Measurements from ENCODE around the gene MAPK9.

Gene MAPK9

GRCh38 chr5:180222056-180222455 lies 69.8 kb downstream of the MAPK9 start:
- Histone ChIP-seq H2AFZ (ENCODE audit: insufficient read depth, low read length, poor library complexity) (no peak overlapping the region), H3K79me2 (ENCODE audit: control insufficient read depth, insufficient read depth, low read length, poor library complexity) (no peaks in the 10 kb centered on the region), H2BK120ac (ENCODE audit: insufficient read depth, low read length, poor library complexity) (no peak overlapping the region), H3K36me3 (ENCODE audit: control insufficient read depth in 1 of 2, insufficient read depth in 2 of 2, low read length in 2 of 2) (peaks cover 0 to 3% of the 10 kb centered on the region in 2 experiments), H3K4me3 (ENCODE audit: low read depth, low read length) (peak overlapping the region; percentile 5), H3K4me1 (ENCODE audit: control insufficient read depth in 1 of 2, insufficient read depth in 2 of 2, low read length in 2 of 2) (no peaks in the 10 kb centered on the region), H3K18ac (ENCODE audit: low read length) (no peak overlapping the region), H2AK5ac (ENCODE audit: low read length) (no peak overlapping the region), H3K27ac (ENCODE audit: low read depth, low read length) (no peak overlapping the region), H2BK12ac (ENCODE audit: low read length) (no peak overlapping the region), H4K91ac (ENCODE audit: low read depth, low read length) (no peak overlapping the region), H4K12ac (ENCODE audit: low read depth, low read length) (no peak overlapping the region), H3K23ac (ENCODE audit: low read length) (no peak overlapping the region), H4K8ac (ENCODE audit: low read depth, low read length) (no peak overlapping the region), H3K4me2 (ENCODE audit: low read length) (no peak overlapping the region), H3K4ac (ENCODE audit: low read depth, low read length) (no peak overlapping the region), H3K27me3 (ENCODE audit: insufficient read depth, low read length) (no peaks in the 10 kb centered on the region), H3K9me3 (ENCODE audit: insufficient read depth, low read depth, low read length) (peaks cover 13% of the 10 kb centered on the region), H3K9ac (ENCODE audit: low read length) (no peak overlapping the region), H2BK5ac (ENCODE audit: low read depth, low read length, poor library complexity) (no peak overlapping the region), H3K14ac (ENCODE audit: low read length) (no peak overlapping the region), H3K79me1 (ENCODE audit: low read length) (no peaks in the 10 kb centered on the region)
- no CpG with 5 or more reads among the region's 11 CpGs for WGBS (ENCODE audit: extremely low coverage, insufficient coverage, insufficient read length)
- DNase-seq: no peak

- no peak overlapping the region for H3K4me3 ChIP-seq (ENCODE audit: low read depth, low read length)
These were observed 74.1 kb downstream of the MAPK9 start for GRCh38 chr5:180217797-180218196.

GRCh38 chr5:180216646-180217171 lies 75.2 kb downstream of the MAPK9 start:
- H3K4me3 ChIP-seq (ENCODE audit: low read depth, low read length): no peak overlapping the region
- no peaks in the 10 kb centered on the region for H3K27me3 ChIP-seq (ENCODE audit: insufficient read depth, low read length)
- no peak overlapping the region for H4K12ac ChIP-seq (ENCODE audit: low read depth, low read length)
- no peak overlapping the region for H3K18ac ChIP-seq (ENCODE audit: low read length)
- no peak overlapping the region for H3K4ac ChIP-seq (ENCODE audit: low read depth, low read length)
- DNase-seq: no peak
- H3K9ac ChIP-seq (ENCODE audit: low read length): no peak overlapping the region
- H3K23ac ChIP-seq (ENCODE audit: low read length): no peak overlapping the region
- no peak overlapping the region for H2AFZ ChIP-seq (ENCODE audit: insufficient read depth, low read length, poor library complexity)
- WGBS (ENCODE audit: extremely low coverage, insufficient coverage, insufficient read length): no CpG with 5 or more reads among the region's 15 CpGs
- H2BK12ac ChIP-seq (ENCODE audit: low read length): no peak overlapping the region
- H3K14ac ChIP-seq (ENCODE audit: low read length): no peak overlapping the region
- H4K8ac ChIP-seq (ENCODE audit: low read depth, low read length): no peak overlapping the region
- no peaks in the 10 kb centered on the region for H3K79me1 ChIP-seq (ENCODE audit: low read length)
- no peak overlapping the region for H3K27ac ChIP-seq (ENCODE audit: low read depth, low read length)
- no peaks in the 10 kb centered on the region for H3K36me3 ChIP-seq (ENCODE audit: control insufficient read depth in 1 of 2, insufficient read depth in 2 of 2, low read length in 2 of 2)
- H4K91ac ChIP-seq (ENCODE audit: low read depth, low read length): no peak overlapping the region
- H3K4me1 ChIP-seq (ENCODE audit: control insufficient read depth in 1 of 2, insufficient read depth in 2 of 2, low read length in 2 of 2): no peaks in the 10 kb centered on the region
- H3K79me2 ChIP-seq (ENCODE audit: control insufficient read depth, insufficient read depth, low read length, poor library complexity): no peaks in the 10 kb centered on the region
- H3K9me3 ChIP-seq (ENCODE audit: insufficient read depth, low read depth, low read length): peaks cover 17% of the 10 kb centered on the region
- no peak overlapping the region for H3K4me2 ChIP-seq (ENCODE audit: low read length)
- H2BK120ac ChIP-seq (ENCODE audit: insufficient read depth, low read length, poor library complexity): no peak overlapping the region
- no peak overlapping the region for H2BK5ac ChIP-seq (ENCODE audit: low read depth, low read length, poor library complexity)
- H2AK5ac ChIP-seq (ENCODE audit: low read length): no peak overlapping the region

More at GRCh38 chr5:180217797-180218196, 74.1 kb downstream of the MAPK9 start:
- Histone ChIP-seq H3K36me3 (ENCODE audit: control insufficient read depth in 1 of 2, insufficient read depth in 2 of 2, low read length in 2 of 2) (no peaks in the 10 kb centered on the region), H3K18ac (ENCODE audit: low read length) (no peak overlapping the region), H3K23ac (ENCODE audit: low read length) (no peak overlapping the region), H3K4ac (ENCODE audit: low read depth, low read length) (no peak overlapping the region), H2BK12ac (ENCODE audit: low read length) (no peak overlapping the region), H2AK5ac (ENCODE audit: low read length) (no peak overlapping the region), H2BK5ac (ENCODE audit: low read depth, low read length, poor library complexity) (no peak overlapping the region), H3K4me1 (ENCODE audit: control insufficient read depth in 1 of 2, insufficient read depth in 2 of 2, low read length in 2 of 2) (no peaks in the 10 kb centered on the region), H3K9me3 (ENCODE audit: insufficient read depth, low read depth, low read length) (peaks cover 22% of the 10 kb centered on the region), H3K79me1 (ENCODE audit: low read length) (no peaks in the 10 kb centered on the region), H3K27ac (ENCODE audit: low read depth, low read length) (no peak overlapping the region), H2AFZ (ENCODE audit: insufficient read depth, low read length, poor library complexity) (no peak overlapping the region), H3K14ac (ENCODE audit: low read length) (no peak overlapping the region), H4K91ac (ENCODE audit: low read depth, low read length) (no peak overlapping the region), H4K8ac (ENCODE audit: low read depth, low read length) (no peak overlapping the region), H3K4me2 (ENCODE audit: low read length) (no peak overlapping the region), H3K27me3 (ENCODE audit: insufficient read depth, low read length) (no peaks in the 10 kb centered on the region), H3K79me2 (ENCODE audit: control insufficient read depth, insufficient read depth, low read length, poor library complexity) (no peaks in the 10 kb centered on the region), H2BK120ac (ENCODE audit: insufficient read depth, low read length, poor library complexity) (no peak overlapping the region), H3K9ac (ENCODE audit: low read length) (no peak overlapping the region), H4K12ac (ENCODE audit: low read depth, low read length) (no peak overlapping the region)
- no CpG with 5 or more reads among the region's 5 CpGs for WGBS (ENCODE audit: extremely low coverage, insufficient coverage, insufficient read length)
- DNase-seq: no peak

DNA sequence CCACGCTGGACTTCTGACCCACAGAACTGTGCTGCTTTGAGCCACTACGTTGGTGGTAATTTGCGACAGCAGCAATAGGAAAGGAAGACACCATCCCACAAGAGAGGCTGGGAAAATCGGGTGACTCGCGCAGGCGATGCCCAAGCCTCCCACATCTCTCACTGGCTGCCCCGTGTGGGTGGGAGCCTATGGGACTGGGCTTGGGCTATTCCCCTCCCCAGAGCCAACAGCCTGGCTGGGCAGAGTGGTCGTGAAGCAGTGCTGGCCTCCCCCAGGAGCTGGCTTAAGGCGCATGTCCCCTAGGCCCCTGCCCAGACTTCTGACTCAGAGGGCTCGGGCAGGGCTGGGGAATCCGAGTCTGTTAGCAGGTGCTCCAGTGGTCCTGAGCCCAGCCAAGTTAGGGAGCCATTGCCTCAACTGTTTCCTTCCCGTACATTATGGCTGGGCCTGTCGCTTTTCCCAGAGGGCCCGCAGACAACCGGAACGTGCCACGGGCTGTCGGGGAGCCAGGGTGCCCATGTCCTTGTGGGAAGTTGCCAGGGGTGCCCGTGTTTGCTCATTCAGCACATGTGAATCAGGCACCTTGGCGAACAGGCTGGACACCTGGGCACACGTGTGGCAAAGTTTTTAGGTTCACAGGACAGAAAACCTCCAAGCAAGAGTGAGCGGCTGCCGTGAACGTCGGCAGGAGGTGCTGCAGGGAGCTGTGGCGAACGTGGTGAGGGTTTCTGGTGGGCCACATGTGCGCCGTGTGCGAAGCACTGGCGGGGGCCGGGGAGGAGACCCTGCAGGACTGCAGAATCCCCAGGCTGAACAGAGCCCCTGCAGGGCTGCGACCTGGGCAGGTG lies 75.9 kb downstream of the MAPK9 start:
- no peak for DNase-seq
- no peak overlapping the region for H4K8ac ChIP-seq (ENCODE audit: low read depth, low read length)
- H3K23ac ChIP-seq (ENCODE audit: low read length): no peak overlapping the region
- no peaks in the 10 kb centered on the region for H3K79me2 ChIP-seq (ENCODE audit: control insufficient read depth, insufficient read depth, low read length, poor library complexity)
- H3K4me3 ChIP-seq (ENCODE audit: low read depth, low read length): no peak overlapping the region
- H2BK120ac ChIP-seq (ENCODE audit: insufficient read depth, low read length, poor library complexity): no peak overlapping the region
- H3K79me1 ChIP-seq (ENCODE audit: low read length): no peaks in the 10 kb centered on the region
- H3K9me3 ChIP-seq (ENCODE audit: insufficient read depth, low read depth, low read length): peaks cover 16% of the 10 kb centered on the region
- no peaks in the 10 kb centered on the region for H3K36me3 ChIP-seq (ENCODE audit: control insufficient read depth in 1 of 2, insufficient read depth in 2 of 2, low read length in 2 of 2)
- no peak overlapping the region for H4K12ac ChIP-seq (ENCODE audit: low read depth, low read length)
- no peak overlapping the region for H2AK5ac ChIP-seq (ENCODE audit: low read length)
- H2BK12ac ChIP-seq (ENCODE audit: low read length): no peak overlapping the region
- H3K4ac ChIP-seq (ENCODE audit: low read depth, low read length): no peak overlapping the region
- H3K14ac ChIP-seq (ENCODE audit: low read length): no peak overlapping the region
- H2AFZ ChIP-seq (ENCODE audit: insufficient read depth, low read length, poor library complexity): no peak overlapping the region
- H3K18ac ChIP-seq (ENCODE audit: low read length): no peak overlapping the region
- WGBS (ENCODE audit: extremely low coverage, insufficient coverage, insufficient read length): no CpG with 5 or more reads among the region's 34 CpGs
- H4K91ac ChIP-seq (ENCODE audit: low read depth, low read length): no peak overlapping the region
- no peak overlapping the region for H2BK5ac ChIP-seq (ENCODE audit: low read depth, low read length, poor library complexity)
- H3K9ac ChIP-seq (ENCODE audit: low read length): no peak overlapping the region
- H3K27ac ChIP-seq (ENCODE audit: low read depth, low read length): no peak overlapping the region
- no peaks in the 10 kb centered on the region for H3K27me3 ChIP-seq (ENCODE audit: insufficient read depth, low read length)
- no peak overlapping the region for H3K4me2 ChIP-seq (ENCODE audit: low read length)
- no peaks in the 10 kb centered on the region for H3K4me1 ChIP-seq (ENCODE audit: control insufficient read depth in 1 of 2, insufficient read depth in 2 of 2, low read length in 2 of 2)

All from trophoblast cell (in vitro differentiated cells and primary cell).